NCI-H524 (cell line): ENCODE data around the gene BAHD1.

ENCODE experiments used
- DNase-seq, 2 experiments: peaks; one replicate each; lab custom pipeline; 2025; lab: John Stamatoyannopoulos, UW

Gene BAHD1

GRCh38 chr15:40467261-40467615 is 26.5 kb downstream of the BAHD1 start:
- DNase-seq = no peak

- no peak for DNase-seq
These were observed 28.2 kb downstream of the BAHD1 start for GRCh38 chr15:40468898-40469331.

- no peak for DNase-seq
These were observed 29.1 kb downstream of the BAHD1 start for GRCh38 chr15:40469776-40470390.

- peak; percentile 31 to 77 for DNase-seq
These were observed 29.8 kb downstream of the BAHD1 start, which contains the start of gene CHST14 for GRCh38 chr15:40470423-40471104. CHST14 (plus strand) TSS chr15:40470984; CDS start chr15:40471214, 230 bp downstream.

- DNase-seq = no peak
These were observed 30.5 kb downstream of the BAHD1 start for GRCh38 chr15:40471105-40471807.

GRCh38 chr15:40471808-40472150 is 31.0 kb downstream of the BAHD1 start:
- DNase-seq = peak in 1 of 2 experiments; percentile 40

GRCh38 chr15:40472171-40472727 is 31.5 kb downstream of the BAHD1 start:
- no peak for DNase-seq

GRCh38 chr15:40474581-40474980 is 33.8 kb downstream of the BAHD1 start:
- DNase-seq = no peak

- no peak for DNase-seq
These were observed 37.0 kb downstream of the BAHD1 start for GRCh38 chr15:40477642-40478327.

- no peak for DNase-seq
These were observed 38.3 kb downstream of the BAHD1 start for GRCh38 chr15:40479024-40479423.

- peak; percentile 12 to 43 for DNase-seq
These were observed 40.8 kb downstream of the BAHD1 start for GRCh38 chr15:40481341-40482074.

GRCh38 chr15:40483919-40484318 is 43.2 kb downstream of the BAHD1 start:
- no peak for DNase-seq

GRCh38 chr15:40486066-40486770 is 45.5 kb downstream of the BAHD1 start:
- no peak for DNase-seq

GRCh38 chr15:40487816-40488682 is 47.3 kb downstream of the BAHD1 start:
- DNase-seq = no peak

GRCh38 chr15:40489274-40490175 is 48.8 kb downstream of the BAHD1 start:
- no peak for DNase-seq

GRCh38 chr15:40493089-40493840 is 52.5 kb downstream of the BAHD1 start:
- DNase-seq = no peak

- DNase-seq = no peak
These were observed 54.8 kb downstream of the BAHD1 start for GRCh38 chr15:40495516-40495915.

GRCh38 chr15:40498418-40498817 is 57.7 kb downstream of the BAHD1 start:
- DNase-seq = no peak
